SU-DHL-6 (cell line): Measurements from ENCODE around the gene IQSEC2.

Experiments used
- H2AFZ ChIP-seq: fragments of 200-600 bp; sonication (generic); 2 replicates; pipeline ENCODE4 v1.6.1; 2014; ENCODE audit warnings: low read depth, mild to moderate bottlenecking, moderate library complexity, mixed read lengths, antibody characterized with exemption, low read length; ENCODE audit not compliant: severe bottlenecking
- H3F3A ChIP-seq: fragments of 200-600 bp; shearing (Covaris generic); 2 replicates; pipeline ENCODE4 v1.6.0; 2016; ENCODE audit warnings: antibody characterized with exemption, mild to moderate bottlenecking; ENCODE audit not compliant: insufficient read depth
- H3K27ac ChIP-seq: fragments of 200-600 bp; sonication (generic); 2 replicates; pipeline ENCODE4 v1.5.1; 2016; ENCODE audit warnings: low read depth, mild to moderate bottlenecking, low read length, moderate library complexity, mixed read lengths
- H3K27me3 ChIP-seq: fragments of 200-600 bp; sonication (generic), shearing (Covaris generic); 2 replicates; pipeline ENCODE4 v1.6.0; 2014; ENCODE audit warnings: mild to moderate bottlenecking, low read length
- H3K36me3 ChIP-seq: fragments of 200-600 bp; sonication (generic); 2 replicates; pipeline ENCODE4 v1.6.1; 2014; ENCODE audit warnings: mild to moderate bottlenecking, low read length, mixed read lengths
- H3K4me2 ChIP-seq: fragments of 300-600, 200-600 bp; shearing (Covaris generic), sonication (generic); 2 replicates; pipeline ENCODE4 v1.6.0; 2014; ENCODE audit warnings: low read length, low read depth, mild to moderate bottlenecking; ENCODE audit not compliant: poor library complexity, severe bottlenecking
- H3K4me3 ChIP-seq: fragments of 200-600 bp; sonication (generic); 2 replicates; pipeline ENCODE4 v1.5.1; 2014; ENCODE audit warnings: antibody characterized with exemption, low read length, mild to moderate bottlenecking, mixed read lengths; ENCODE audit not compliant: insufficient read depth, poor library complexity, severe bottlenecking
- H3K79me2 ChIP-seq: fragments of 200-600 bp; sonication (generic); 2 replicates; pipeline ENCODE4 v1.6.1; 2014; ENCODE audit warnings: mild to moderate bottlenecking, low read length, moderate library complexity; ENCODE audit not compliant: insufficient read depth
- H3K9ac ChIP-seq: fragments of 200-600 bp; sonication (generic); 2 replicates; pipeline ENCODE4 v1.7.0; 2014; ENCODE audit warnings: mild to moderate bottlenecking, low read length
- H3K9me2 ChIP-seq: fragments of 200-600 bp; sonication (generic); replicated peaks from 2 replicates; pipeline ENCODE4 v1.6.1; 2014; ENCODE audit warnings: low read length; ENCODE audit not compliant: insufficient read depth
- H3K9me3 ChIP-seq: fragments of 200-600 bp; sonication (generic); 2 replicates; pipeline ENCODE4 v1.6.1; 2014; ENCODE audit warnings: low read length, mixed read lengths; ENCODE audit not compliant: insufficient read depth
- H4K20me1 ChIP-seq: fragments of 200-600 bp; sonication (generic); 2 replicates; pipeline ENCODE4 v1.6.1; 2014; ENCODE audit warnings: low read depth, mild to moderate bottlenecking, antibody characterized with exemption, low read length, moderate library complexity, mixed read lengths
- EZH2phosphoT487 ChIP-seq: fragments of 200-600 bp; sonication (generic), shearing (Covaris generic); conservative IDR thresholded peaks from 2 replicates; pipeline ENCODE4 v1.6.1; 2018; ENCODE audit warnings: mild to moderate bottlenecking, antibody characterized with exemption, low read length, moderate library complexity, mixed read lengths
- TF ChIP-seq, protein P1 (sequence below): fragments of 200-600 bp; sonication (generic); IDR thresholded peaks from one replicate; pipeline ENCODE4 v1.5.1; 2017; ENCODE audit warnings: antibody characterized with exemption, mild to moderate bottlenecking, low read length, moderate library complexity; ENCODE audit not compliant: insufficient read depth, poor library complexity, severe bottlenecking

The IQSEC2 gene

DNA sequence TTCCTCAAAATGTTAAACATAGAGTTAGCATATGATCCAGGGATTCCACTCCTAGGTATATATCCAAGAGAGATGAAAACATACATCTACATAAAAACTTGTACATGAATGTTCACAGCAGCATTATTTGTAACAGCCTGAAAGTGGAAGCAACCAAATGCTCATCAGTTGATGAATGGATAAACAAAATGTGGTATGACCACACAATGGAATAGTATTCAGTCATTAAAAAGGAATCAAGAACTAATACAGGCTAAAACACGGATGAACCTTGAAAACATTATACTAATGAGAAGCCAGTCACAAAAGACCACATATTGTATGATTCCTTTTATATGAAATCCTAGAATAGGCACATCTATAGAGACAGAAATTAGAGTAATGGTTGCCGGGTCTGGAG, 42.7 kb upstream of the IQSEC2 start:
- Histone ChIP-seq H3K9me2 (no peaks in the 10 kb centered on the region), H3K79me2 (no peaks in the 10 kb centered on the region), H3K36me3 (no peaks in the 10 kb centered on the region), H3K4me3 (no peak overlapping the region), H3K4me2 (no peak overlapping the region), H3F3A (no peaks in the 10 kb centered on the region), H3K27me3 (no peaks in the 10 kb centered on the region), H2AFZ (no peak overlapping the region), H3K9me3 (no peaks in the 10 kb centered on the region), H3K27ac (no peak overlapping the region), H4K20me1 (no peaks in the 10 kb centered on the region), H3K9ac (no peak overlapping the region)
- TF ChIP-seq, protein P1, sequence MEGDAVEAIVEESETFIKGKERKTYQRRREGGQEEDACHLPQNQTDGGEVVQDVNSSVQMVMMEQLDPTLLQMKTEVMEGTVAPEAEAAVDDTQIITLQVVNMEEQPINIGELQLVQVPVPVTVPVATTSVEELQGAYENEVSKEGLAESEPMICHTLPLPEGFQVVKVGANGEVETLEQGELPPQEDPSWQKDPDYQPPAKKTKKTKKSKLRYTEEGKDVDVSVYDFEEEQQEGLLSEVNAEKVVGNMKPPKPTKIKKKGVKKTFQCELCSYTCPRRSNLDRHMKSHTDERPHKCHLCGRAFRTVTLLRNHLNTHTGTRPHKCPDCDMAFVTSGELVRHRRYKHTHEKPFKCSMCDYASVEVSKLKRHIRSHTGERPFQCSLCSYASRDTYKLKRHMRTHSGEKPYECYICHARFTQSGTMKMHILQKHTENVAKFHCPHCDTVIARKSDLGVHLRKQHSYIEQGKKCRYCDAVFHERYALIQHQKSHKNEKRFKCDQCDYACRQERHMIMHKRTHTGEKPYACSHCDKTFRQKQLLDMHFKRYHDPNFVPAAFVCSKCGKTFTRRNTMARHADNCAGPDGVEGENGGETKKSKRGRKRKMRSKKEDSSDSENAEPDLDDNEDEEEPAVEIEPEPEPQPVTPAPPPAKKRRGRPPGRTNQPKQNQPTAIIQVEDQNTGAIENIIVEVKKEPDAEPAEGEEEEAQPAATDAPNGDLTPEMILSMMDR = no peak
- TF ChIP-seq EZH2phosphoT487 = no peak

DNA sequence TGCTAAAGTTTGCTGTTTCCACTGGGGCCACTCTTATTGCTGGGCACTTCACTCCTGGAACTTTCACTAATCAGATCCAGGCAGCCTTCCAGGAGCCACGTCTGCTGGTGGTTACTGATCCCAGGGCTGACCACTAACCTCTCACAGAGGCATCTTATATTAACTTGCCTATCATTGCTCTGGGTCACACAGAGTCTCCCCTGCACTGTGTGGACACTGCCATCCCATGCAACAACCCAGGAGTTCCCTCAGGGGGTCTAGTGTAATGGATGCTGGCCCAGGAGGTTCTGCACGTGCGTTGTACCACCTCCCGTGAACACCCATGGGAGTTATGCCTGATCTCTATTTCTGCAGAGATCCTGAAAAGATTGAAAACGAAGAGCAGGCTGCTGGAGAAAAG, 41.8 kb upstream of the IQSEC2 start:
- Histone ChIP-seq H3K79me2 (no peaks in the 10 kb centered on the region), H3K4me2 (no peak overlapping the region), H3K9ac (no peak overlapping the region), H4K20me1 (no peaks in the 10 kb centered on the region), H3K9me2 (no peaks in the 10 kb centered on the region), H3K27ac (no peak overlapping the region), H2AFZ (no peak overlapping the region), H3K4me3 (no peak overlapping the region), H3K36me3 (no peaks in the 10 kb centered on the region), H3K9me3 (no peaks in the 10 kb centered on the region), H3F3A (no peaks in the 10 kb centered on the region), H3K27me3 (no peaks in the 10 kb centered on the region)
- TF ChIP-seq, protein P1 = no peak
- TF ChIP-seq EZH2phosphoT487 = no peak

GRCh38 chrX:53321943-53322497, 40.6 kb upstream of the IQSEC2 start:
- no peaks in the 10 kb centered on the region for H4K20me1 ChIP-seq
- no peak for TF ChIP-seq EZH2phosphoT487
- TF ChIP-seq, protein P1 = no peak
- no peak overlapping the region for H3K4me3 ChIP-seq
- H3K36me3 ChIP-seq = no peaks in the 10 kb centered on the region
- H3K27me3 ChIP-seq = no peaks in the 10 kb centered on the region
- no peak overlapping the region for H3K4me2 ChIP-seq
- H3K79me2 ChIP-seq = no peaks in the 10 kb centered on the region
- no peaks in the 10 kb centered on the region for H3K9me2 ChIP-seq
- no peaks in the 10 kb centered on the region for H3F3A ChIP-seq
- no peak overlapping the region for H2AFZ ChIP-seq
- H3K27ac ChIP-seq = no peak overlapping the region
- H3K9ac ChIP-seq = no peak overlapping the region
- H3K9me3 ChIP-seq = no peaks in the 10 kb centered on the region
